ENCODE data around the gene MBP. TPM values are rescaled to one million over a fixed set of nuclear protein-coding genes. Genes with fewer than 3 reads are reported as not detected.
"Not testable (repeated sequence)": the region's sequence is repeated elsewhere in the genome, so short reads cannot be mapped to it uniquely, and the experiment has no call there.

The MBP gene
- total RNA-seq, 2 donors from 2014 or later = 41.7 to 42.2 TPM

- no peak for TF ChIP-seq CTCF (IDR thresholded peaks at IDR 0.05)
- Histone ChIP-seq H3K27ac (no peak overlapping the region), H3K27me3 (replicated peaks; ENCODE audit: insufficient read depth) (no peaks in the 10 kb centered on the region), H3K4me1 (ENCODE audit: control insufficient read depth in 1 of 2, low read depth in 2 of 2) (peaks cover 0 to 10% of the 10 kb centered on the region in 2 donors), H3K4me3 (no peak overlapping the region), H3K36me3 (no peaks in the 10 kb centered on the region), H3K9me3 (no peaks in the 10 kb centered on the region)
- DNase-seq (ENCODE audit: low spot score) = no peak
- ATAC-seq (ENCODE audit: insufficient number of reproducible peaks, low FRiP score, low read depth) = no peak
These were observed 180.9 kb downstream of the MBP start for GRCh38 chr18:76951456-76952247.

GRCh38 chr18:76948345-76948744, 184.2 kb downstream of the MBP start:
- no peaks in the 10 kb centered on the region for H3K9me3 ChIP-seq
- H3K27me3 ChIP-seq (replicated peaks; ENCODE audit: insufficient read depth) = no peaks in the 10 kb centered on the region
- ATAC-seq (ENCODE audit: insufficient number of reproducible peaks, low FRiP score, low read depth) = no peak
- H3K36me3 ChIP-seq = no peaks in the 10 kb centered on the region
- TF ChIP-seq CTCF (IDR thresholded peaks at IDR 0.05) = no peak
- no peak overlapping the region for H3K27ac ChIP-seq
- DNase-seq (ENCODE audit: low spot score) = no peak
- no peak overlapping the region for H3K4me3 ChIP-seq
- H3K4me1 ChIP-seq (ENCODE audit: control insufficient read depth in 1 of 2, low read depth in 2 of 2) = peaks cover 0 to 4% of the 10 kb centered on the region in 2 donors

- H3K4me1 ChIP-seq (ENCODE audit: control insufficient read depth in 1 of 2, low read depth in 2 of 2); H3K4me3 ChIP-seq; H3K27me3 ChIP-seq (replicated peaks; ENCODE audit: insufficient read depth); H3K9me3 ChIP-seq; ATAC-seq (ENCODE audit: insufficient number of reproducible peaks, low FRiP score, low read depth); DNase-seq (ENCODE audit: low spot score); H3K27ac ChIP-seq; H3K36me3 ChIP-seq: not testable (repeated sequence)
These were observed 188.2 kb downstream of the MBP start for GRCh38 chr18:76944346-76944745.

GRCh38 chr18:76943542-76944339, 188.8 kb downstream of the MBP start:
- DNase-seq (ENCODE audit: low spot score) (no peak), ATAC-seq (ENCODE audit: insufficient number of reproducible peaks, low FRiP score, low read depth) (no peak)

GRCh38 chr18:76941284-76941683, 191.3 kb downstream of the MBP start:
- ATAC-seq (ENCODE audit: insufficient number of reproducible peaks, low FRiP score, low read depth) (no peak), DNase-seq (ENCODE audit: low spot score) (no peak)
- Histone ChIP-seq H3K36me3 (peaks cover 23% of the 10 kb centered on the region), H3K27me3 (replicated peaks; ENCODE audit: insufficient read depth) (no peaks in the 10 kb centered on the region), H3K27ac (no peak overlapping the region), H3K4me3 (no peak overlapping the region), H3K9me3 (no peaks in the 10 kb centered on the region), H3K4me1 (ENCODE audit: control insufficient read depth in 1 of 2, low read depth in 2 of 2) (no peaks in the 10 kb centered on the region)
- no peak for TF ChIP-seq CTCF (IDR thresholded peaks at IDR 0.05)

More at GRCh38 chr18:76943542-76944339, 188.8 kb downstream of the MBP start:
- no peaks in the 10 kb centered on the region for H3K4me1 ChIP-seq (ENCODE audit: control insufficient read depth in 1 of 2, low read depth in 2 of 2)
- no peak for TF ChIP-seq CTCF (IDR thresholded peaks at IDR 0.05)
- H3K27ac ChIP-seq = no peak overlapping the region
- no peaks in the 10 kb centered on the region for H3K9me3 ChIP-seq
- H3K27me3 ChIP-seq (replicated peaks; ENCODE audit: insufficient read depth) = no peaks in the 10 kb centered on the region
- peaks cover 12% of the 10 kb centered on the region for H3K36me3 ChIP-seq
- no peak overlapping the region for H3K4me3 ChIP-seq

Measured in thoracic aorta (tissue), 2 donors.